ENCODE data around the gene ATR. TPM values are rescaled to one million over a fixed set of nuclear protein-coding genes. Genes with fewer than 3 reads are reported as not detected.

Gene ATR
- total and polyA plus RNA-seq, 9 of the 15 experiments (the other 6 are each of a cell fraction or from before 2014, with no cell fraction given): 18.0 to 37.8 (median 23.2) TPM

DNA sequence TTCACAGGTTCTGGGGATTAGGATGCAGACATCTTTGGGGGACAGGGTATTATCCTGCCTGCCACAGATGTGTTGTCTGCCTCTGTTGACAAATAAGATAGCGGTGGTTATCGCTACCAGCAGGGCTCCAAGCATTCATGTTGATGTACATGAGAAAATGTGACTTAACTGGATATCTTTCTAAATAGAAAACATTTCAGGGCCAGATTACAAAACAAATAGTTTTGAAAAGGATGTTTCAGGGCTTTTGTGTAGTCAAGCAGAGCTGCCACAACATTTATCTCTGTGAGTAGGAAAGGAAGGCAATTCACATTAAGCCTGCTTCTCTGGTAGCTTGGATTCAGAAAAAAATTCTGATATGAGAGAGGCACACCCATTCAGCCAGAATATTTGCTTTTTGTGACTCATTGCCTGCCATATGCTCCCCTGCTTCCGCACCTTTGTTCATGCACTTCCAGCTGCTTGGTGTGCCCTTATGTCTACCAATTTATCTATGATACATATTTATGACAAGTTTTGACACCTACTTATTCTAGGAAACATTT, 40.5 kb upstream of the ATR start (continued):
- TF ChIP-seq BHLHE40 (IDR thresholded peaks at IDR 0.05; ENCODE audit: low read length) (peak; percentile 58; the same call in 1 of the 2 replicates), MEIS2 (IDR thresholded peaks at IDR 0.05; ENCODE audit: partially characterized antibody) (peak; percentile 77), BRF1 (IDR thresholded peaks at IDR 0.05; ENCODE audit: borderline replicate concordance, extremely low read depth, insufficient read length) (no peak), SOX6 (IDR thresholded peaks at IDR 0.05) (peak; percentile 94), ZNF764 (CRISPR knock-in tag; IDR thresholded peaks at IDR 0.05; ENCODE audit: low read depth) (no peak), TBL1XR1 (IDR thresholded peaks at IDR 0.05; ENCODE audit: low read length in 2 of 2) (peak in 1 of 2 experiments; percentile 57; a peak in 2 of 4 replicates), NFIC (IDR thresholded peaks at IDR 0.05) (peak; percentile 87), FOXA3 (CRISPR knock-in tag; conservative IDR thresholded peaks at IDR 0.05 in 1 of 2, IDR thresholded peaks at IDR 0.05 in 1 of 2) (peak; percentile 91 to 92; a peak in 3 of 4 replicates), GATA2 (CRISPR knock-in tag; IDR thresholded peaks at IDR 0.05) (peak; percentile 72; the same call in 1 of the 2 replicates), RFX7 (CRISPR knock-in tag; IDR thresholded peaks at IDR 0.05) (no peak), SP1 (CRISPR knock-in tag; IDR thresholded peaks at IDR 0.05) (no peak), TCFL5 (CRISPR knock-in tag; conservative IDR thresholded peaks at IDR 0.05) (no peak), HDAC3 (IDR thresholded peaks at IDR 0.05; ENCODE audit: borderline replicate concordance, partially characterized antibody) (peak; percentile 80), ETV6 (IDR thresholded peaks at IDR 0.05; ENCODE audit: borderline replicate concordance in 1 of 2, low read depth in 2 of 2, low read length in 1 of 2) (no peak), ETV6 (CRISPR knock-in tag; IDR thresholded peaks at IDR 0.05; ENCODE audit: borderline replicate concordance) (no peak), ZBED1 (IDR thresholded peaks at IDR 0.05) (no peak), MTA3 (IDR thresholded peaks at IDR 0.05; ENCODE audit: borderline replicate concordance) (no peak), C11orf30 (IDR thresholded peaks at IDR 0.05; ENCODE audit: low read depth) (no peak), TRIM24 (IDR thresholded peaks at IDR 0.05) (peak; percentile 86 to 93), U2AF2 (optimal IDR thresholded peaks at IDR 0.05; ENCODE audit: low read depth, low read length) (no peak), DPF2 (IDR thresholded peaks at IDR 0.05) (peak; percentile 86), FOXM1 (IDR thresholded peaks at IDR 0.05; ENCODE audit: low read depth) (peak; percentile 90), FOXM1 (CRISPR knock-in tag; IDR thresholded peaks at IDR 0.05; ENCODE audit: low read depth) (no peak)
- TF ChIP-seq, protein P1, sequence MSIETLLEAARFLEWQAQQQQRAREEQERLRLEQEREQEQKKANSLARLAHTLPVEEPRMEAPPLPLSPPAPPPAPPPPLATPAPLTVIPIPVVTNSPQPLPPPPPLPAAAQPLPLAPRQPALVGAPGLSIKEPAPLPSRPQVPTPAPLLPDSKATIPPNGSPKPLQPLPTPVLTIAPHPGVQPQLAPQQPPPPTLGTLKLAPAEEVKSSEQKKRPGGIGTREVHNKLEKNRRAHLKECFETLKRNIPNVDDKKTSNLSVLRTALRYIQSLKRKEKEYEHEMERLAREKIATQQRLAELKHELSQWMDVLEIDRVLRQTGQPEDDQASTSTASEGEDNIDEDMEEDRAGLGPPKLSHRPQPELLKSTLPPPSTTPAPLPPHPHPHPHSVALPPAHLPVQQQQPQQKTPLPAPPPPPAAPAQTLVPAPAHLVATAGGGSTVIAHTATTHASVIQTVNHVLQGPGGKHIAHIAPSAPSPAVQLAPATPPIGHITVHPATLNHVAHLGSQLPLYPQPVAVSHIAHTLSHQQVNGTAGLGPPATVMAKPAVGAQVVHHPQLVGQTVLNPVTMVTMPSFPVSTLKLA (conservative IDR thresholded peaks at IDR 0.05): peak in 1 of 2 experiments; percentile 38; a peak in 1 of 4 replicates
- TF ChIP-seq, protein P2, sequence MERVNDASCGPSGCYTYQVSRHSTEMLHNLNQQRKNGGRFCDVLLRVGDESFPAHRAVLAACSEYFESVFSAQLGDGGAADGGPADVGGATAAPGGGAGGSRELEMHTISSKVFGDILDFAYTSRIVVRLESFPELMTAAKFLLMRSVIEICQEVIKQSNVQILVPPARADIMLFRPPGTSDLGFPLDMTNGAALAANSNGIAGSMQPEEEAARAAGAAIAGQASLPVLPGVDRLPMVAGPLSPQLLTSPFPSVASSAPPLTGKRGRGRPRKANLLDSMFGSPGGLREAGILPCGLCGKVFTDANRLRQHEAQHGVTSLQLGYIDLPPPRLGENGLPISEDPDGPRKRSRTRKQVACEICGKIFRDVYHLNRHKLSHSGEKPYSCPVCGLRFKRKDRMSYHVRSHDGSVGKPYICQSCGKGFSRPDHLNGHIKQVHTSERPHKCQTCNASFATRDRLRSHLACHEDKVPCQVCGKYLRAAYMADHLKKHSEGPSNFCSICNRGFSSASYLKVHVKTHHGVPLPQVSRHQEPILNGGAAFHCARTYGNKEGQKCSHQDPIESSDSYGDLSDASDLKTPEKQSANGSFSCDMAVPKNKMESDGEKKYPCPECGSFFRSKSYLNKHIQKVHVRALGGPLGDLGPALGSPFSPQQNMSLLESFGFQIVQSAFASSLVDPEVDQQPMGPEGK (CRISPR knock-in tag; IDR thresholded peaks at IDR 0.05; ENCODE audit: borderline replicate concordance): no peak
